Hindlimb muscle (tissue), 1 donor: Measurements from ENCODE around the gene PCDHGA10. TPM values are rescaled to one million over a fixed set of nuclear protein-coding genes. Genes with fewer than 3 reads are reported as not detected.
A peak's percentile ranks its signal among the peaks of the same experiment; 100 is the strongest.
"Not testable (repeated sequence)": the region's sequence is repeated elsewhere in the genome, so short reads cannot be mapped to it uniquely, and the experiment has no call there.

Experiments used
- DNase-seq: peaks from one replicate; pipeline ENCODE4 v3.0.0-alpha.2; 2013
- polyA plus RNA-seq: library from polyadenylated mRNA; unstranded; fragments of 120-200 nt; gene quantifications from one replicate; pipeline ENCODE4 v1.2.1, GENCODE V29; 2013; ENCODE audit not compliant: insufficient read length

PCDHGA10 gene
- polyA plus RNA-seq, 1 donor = 1.6 TPM

DNA sequence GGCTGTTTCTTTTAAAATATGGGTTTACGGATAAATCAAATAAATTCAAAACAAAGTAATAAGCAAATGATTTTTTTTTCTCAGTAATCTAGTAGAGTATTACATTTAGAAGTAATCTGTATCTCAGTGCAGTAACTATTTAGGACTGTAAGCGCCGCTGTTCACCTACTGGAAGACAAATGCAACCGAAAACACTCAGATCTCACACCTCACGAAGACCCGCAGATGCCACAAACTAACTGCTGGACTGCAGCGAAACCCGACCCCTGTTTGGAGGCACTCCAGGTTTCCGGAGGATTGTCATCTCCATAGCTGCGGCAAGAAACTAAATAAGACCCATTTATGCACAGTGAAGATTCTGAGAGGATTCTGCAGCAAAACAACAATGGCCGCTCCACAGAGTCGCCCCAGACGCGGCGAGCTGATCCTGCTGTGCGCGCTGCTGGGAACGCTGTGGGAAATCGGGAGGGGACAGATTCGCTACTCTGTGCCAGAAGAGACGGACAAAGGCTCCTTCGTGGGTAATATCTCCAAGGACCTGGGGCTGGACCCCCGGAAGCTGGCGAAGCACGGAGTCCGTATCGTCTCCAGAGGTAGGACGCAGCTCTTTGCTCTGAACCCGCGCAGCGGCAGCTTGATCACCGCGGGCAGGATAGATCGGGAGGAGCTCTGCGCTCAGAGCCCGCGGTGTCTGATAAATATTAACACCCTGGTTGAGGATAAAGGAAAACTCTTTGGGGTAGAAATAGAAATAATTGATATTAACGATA lies 20.2 kb upstream of the PCDHGA10 start, which contains the start of gene PCDHGA8:
Gene PCDHGA8 (plus strand): TSS at position 205 of the 770 bp plus-strand sequence. CDS start 181 bp downstream, at position 386.
- no peak for DNase-seq

DNA sequence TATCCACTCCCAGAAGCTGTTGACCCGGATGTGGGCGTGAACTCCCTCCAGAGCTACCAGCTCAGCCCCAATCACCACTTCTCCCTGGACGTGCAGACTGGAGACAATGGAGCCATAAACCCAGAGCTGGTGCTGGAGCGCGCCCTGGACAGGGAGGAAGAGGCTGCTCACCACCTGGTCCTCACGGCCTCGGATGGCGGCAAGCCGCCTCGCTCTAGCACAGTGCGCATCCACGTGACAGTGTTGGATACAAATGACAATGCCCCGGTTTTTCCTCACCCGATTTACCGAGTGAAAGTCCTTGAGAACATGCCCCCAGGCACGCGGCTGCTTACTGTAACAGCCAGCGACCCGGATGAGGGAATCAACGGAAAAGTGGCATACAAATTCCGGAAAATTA lies 19.5 kb upstream of the PCDHGA10 start:
- DNase-seq = no peak

GRCh38 chr5:141394401-141395187 lies 18.2 kb upstream of the PCDHGA10 start:
- DNase-seq = not testable (repeated sequence)

DNA sequence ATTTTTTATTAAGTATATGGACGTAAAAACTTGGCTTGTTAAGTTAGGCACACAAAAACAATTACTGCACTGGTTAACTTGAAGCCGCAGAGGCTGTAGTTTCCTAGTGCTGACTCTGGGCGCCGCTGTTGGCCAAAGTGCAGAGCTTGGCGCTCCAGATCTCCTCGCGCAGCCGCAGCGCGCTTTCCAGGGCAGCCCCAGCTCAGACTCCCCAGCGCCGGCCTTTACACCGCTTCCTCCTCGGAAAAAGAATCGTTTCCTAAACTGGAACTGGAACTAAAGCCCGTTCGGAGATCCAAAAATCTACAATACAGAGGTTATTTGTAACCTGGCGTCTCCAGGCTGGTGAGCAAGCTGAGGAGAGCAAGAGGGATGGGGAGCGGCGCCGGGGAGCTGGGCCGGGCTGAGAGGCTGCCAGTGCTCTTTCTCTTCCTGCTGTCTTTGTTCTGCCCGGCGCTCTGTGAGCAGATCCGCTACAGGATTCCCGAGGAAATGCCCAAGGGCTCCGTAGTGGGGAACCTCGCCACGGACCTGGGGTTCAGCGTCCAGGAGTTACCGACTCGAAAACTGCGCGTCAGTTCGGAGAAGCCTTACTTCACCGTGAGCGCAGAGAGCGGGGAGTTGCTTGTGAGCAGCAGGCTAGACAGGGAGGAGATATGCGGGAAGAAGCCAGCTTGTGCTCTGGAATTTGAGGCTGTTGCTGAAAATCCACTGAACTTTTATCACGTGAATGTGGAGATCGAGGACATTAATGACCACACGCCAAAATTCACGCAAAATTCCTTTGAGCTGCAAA lies 14.8 kb upstream of the PCDHGA10 start, which contains the start of gene PCDHGB5:
Gene PCDHGB5 (plus strand): TSS at position 192 of the 796 bp plus-strand sequence. CDS start 181 bp downstream, at position 373.
- DNase-seq = not testable (repeated sequence)

DNA sequence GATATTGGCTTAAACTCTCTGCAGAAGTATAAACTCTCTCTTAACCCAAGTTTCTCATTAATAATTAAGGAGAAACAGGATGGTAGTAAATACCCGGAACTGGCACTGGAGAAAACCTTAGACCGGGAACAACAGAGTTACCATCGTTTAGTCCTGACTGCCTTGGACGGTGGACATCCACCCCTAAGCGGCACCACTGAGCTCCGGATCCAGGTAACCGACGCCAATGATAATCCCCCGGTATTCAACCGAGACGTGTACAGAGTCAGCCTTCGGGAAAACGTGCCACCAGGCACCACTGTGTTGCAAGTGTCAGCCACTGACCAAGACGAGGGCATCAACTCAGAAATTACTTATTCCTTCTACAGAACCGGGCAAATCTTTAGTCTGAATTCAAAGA lies 14.2 kb upstream of the PCDHGA10 start:
- DNase-seq = no peak

GRCh38 chr5:141399555-141400258 lies 13.1 kb upstream of the PCDHGA10 start:
- no peak for DNase-seq

GRCh38 chr5:141402553-141403243 lies 10.1 kb upstream of the PCDHGA10 start, which contains the start of gene PCDHGA9:
TSS of gene PCDHGA9 (plus strand) at chr5:141402778. CDS start at chr5:141402953, 175 bp downstream.
- DNase-seq = no peak

- no peak for DNase-seq
Observed at GRCh38 chr5:141403387-141403786, 9.4 kb upstream of the PCDHGA10 start.

DNA sequence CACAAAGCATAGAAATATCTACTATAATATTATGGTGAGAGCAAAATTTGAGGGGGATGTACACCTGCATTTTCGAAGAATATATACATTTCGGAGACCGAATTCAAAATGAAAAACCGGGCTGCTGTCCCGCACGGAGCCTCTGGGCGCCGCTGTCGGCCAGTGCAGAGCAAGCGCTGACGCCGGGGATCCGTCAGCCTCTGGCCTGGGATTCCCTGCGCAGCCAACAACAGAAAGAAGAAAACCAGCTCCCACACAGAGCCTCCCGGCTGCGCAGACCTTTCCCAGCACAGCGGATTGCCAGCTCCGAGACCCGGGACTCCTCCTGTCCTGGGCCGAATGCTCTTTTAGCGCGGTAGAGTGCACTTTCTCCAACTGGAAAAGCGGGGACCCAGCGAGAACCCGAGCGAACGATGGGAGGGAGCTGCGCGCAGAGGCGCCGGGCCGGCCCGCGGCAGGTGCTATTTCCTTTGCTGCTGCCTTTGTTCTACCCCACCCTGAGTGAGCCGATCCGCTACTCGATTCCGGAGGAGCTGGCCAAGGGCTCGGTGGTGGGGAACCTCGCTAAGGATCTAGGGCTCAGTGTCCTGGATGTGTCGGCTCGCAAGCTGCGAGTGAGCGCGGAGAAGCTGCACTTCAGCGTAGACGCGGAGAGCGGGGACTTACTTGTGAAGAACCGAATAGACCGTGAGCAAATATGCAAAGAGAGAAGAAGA lies 4.8 kb upstream of the PCDHGA10 start, which contains the start of gene PCDHGB6:
Gene PCDHGB6 (plus strand): TSS at position 232 of the 716 bp plus-strand sequence. CDS start 182 bp downstream, at position 414.
- peak; percentile 18 for DNase-seq

- DNase-seq = no peak
Observed at GRCh38 chr5:141409598-141410306, 3.0 kb upstream of the PCDHGA10 start.

GRCh38 chr5:141411575-141411974 lies 1.2 kb upstream of the PCDHGA10 start:
- no peak for DNase-seq

DNA sequence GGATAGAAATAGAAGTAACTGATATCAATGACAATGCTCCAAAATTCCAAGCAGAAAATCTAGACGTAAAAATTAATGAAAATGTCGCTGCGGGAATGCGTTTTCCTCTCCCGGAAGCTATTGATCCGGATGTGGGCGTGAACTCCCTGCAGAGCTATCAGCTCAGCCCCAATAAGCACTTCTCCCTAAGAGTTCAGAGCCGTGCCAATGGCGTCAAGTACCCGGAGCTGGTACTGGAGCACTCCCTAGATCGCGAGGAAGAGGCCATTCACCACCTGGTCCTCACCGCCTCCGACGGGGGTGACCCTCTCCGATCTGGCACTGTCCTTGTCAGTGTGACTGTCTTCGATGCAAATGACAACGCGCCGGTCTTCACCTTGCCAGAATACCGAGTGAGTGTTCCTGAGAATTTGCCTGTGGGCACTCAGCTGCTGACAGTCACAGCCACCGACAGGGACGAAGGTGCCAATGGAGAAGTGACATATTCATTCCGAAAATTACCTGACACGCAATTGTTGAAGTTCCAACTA lies 818 bp downstream of the PCDHGA10 start:
- no peak for DNase-seq

GRCh38 chr5:141414548-141415274 lies 1.9 kb downstream of the PCDHGA10 start:
- DNase-seq = not testable (repeated sequence)

DNA sequence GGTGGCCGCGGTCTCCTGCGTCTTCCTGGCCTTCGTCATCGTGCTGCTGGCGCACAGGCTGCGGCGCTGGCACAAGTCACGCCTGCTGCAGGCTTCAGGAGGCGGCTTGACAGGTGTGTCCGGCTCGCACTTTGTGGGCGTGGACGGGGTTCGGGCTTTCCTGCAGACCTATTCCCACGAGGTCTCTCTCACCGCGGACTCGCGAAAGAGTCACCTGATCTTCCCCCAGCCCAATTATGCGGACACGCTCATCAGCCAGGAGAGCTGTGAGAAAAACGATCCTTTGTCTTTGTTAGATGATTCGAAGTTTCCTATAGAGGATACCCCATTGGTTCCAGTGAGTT lies 2.5 kb downstream of the PCDHGA10 start:
- not testable (repeated sequence) for DNase-seq

- DNase-seq = peak; percentile 35
Observed at GRCh38 chr5:141417494-141418172, 4.8 kb downstream of the PCDHGA10 start, which contains the start of gene PCDHGB7. TSS of gene PCDHGB7 (plus strand) at chr5:141417677. CDS start at chr5:141417860, 183 bp downstream.

DNA sequence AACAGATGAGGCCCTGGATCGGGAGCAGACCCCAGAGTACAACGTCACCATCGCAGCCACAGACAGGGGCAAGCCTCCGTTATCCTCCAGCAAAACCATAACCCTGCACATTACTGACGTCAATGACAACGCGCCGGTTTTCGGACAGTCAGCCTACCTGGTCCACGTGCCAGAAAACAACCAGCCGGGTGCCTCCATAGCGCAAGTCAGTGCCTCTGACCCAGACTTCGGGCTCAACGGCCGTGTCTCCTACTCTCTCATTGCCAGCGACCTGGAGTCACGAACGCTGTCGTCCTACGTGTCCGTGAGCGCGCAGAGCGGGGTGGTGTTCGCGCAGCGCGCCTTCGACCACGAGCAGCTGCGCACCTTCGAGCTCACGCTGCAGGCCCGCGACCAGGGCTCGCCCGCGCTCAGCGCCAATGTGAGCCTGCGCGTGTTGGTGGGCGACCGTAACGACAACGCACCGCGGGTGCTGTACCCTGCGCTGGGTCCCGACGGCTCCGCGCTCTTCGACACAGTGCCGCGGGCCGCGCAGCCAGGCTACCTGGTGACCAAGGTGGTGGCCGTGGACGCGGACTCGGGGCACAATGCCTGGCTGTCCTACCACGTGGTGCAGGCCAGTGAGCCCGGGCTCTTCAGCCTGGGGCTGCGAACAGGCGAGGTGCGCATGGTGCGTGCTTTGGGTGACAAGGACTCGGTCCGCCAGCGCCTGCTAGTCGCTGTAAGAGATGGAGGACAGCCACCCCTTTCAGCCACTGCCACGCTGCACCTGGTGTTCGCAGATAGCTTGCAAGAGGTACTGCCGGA lies 6.5 kb downstream of the PCDHGA10 start:
- no peak for DNase-seq

- peak; percentile 19 for DNase-seq
Observed at GRCh38 chr5:141420855-141421488, 8.2 kb downstream of the PCDHGA10 start, which contains the start of gene PCDHGA11. TSS of gene PCDHGA11 (plus strand) at chr5:141421051. CDS start at chr5:141421228, 177 bp downstream.
